GM19239 (cell line): ENCODE data around the gene PER2.

Experiments
- DNase-seq: peaks from one replicate; pipeline ENCODE4 v3.0.0; 2011; ENCODE audit warnings: low spot score; ENCODE audit not compliant: insufficient read length
- FAIRE-seq: peaks from 2 replicates; lab custom pipeline; 2011; peaks lifted over from hg19 to GRCh38; lab: Jason Lieb, UNC

Gene PER2

GRCh38 chr2:238236571-238236970 is 51.8 kb downstream of the PER2 start:
- FAIRE-seq, result no peak

DNA sequence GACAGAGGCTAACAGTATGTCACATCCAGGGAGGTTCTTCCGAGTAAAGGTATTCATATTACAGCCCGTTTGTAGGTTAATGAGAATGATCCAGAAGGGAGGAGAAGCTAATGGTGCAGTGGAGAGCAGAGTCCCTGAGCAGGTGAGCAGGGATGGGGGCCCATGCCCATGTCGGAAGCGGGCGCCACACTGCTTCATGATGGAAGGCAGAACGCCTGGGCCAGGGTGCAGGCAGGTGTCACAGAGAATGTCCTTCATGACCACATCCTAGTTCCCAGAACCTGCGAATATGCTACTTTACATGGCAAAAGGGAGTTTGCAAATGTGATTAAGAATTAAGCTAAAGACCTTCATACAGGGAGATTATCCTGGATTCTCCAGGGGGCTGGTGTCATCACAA is 52.6 kb downstream of the PER2 start:
- DNase-seq, result no peak
- FAIRE-seq, result no peak

More at GRCh38 chr2:238236571-238236970, 51.8 kb downstream of the PER2 start:
- no peak for DNase-seq

GRCh38 chr2:238235331-238235732 is 53.1 kb downstream of the PER2 start:
- no peak for DNase-seq
- FAIRE-seq, result no peak

DNA sequence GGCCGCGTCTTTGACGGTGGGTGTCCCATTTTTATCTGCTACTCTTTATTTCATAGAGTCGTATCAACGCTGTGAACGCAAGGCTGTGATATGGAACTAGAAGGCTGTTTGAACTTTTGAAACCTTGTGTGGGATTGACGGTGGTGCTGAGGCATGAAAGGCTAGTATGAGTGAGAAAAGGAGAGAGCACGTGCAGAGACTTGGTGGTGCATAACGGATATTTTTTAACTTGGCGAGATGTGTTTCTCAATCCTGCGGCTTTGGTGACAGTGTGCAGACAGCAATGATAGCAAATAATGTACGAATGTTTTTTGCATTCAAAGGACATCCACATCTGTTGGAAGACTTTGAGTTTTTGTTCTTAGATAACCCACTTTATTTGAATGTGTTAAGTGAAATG is 54.8 kb downstream of the PER2 start:
- FAIRE-seq (no peak), DNase-seq (no peak)

DNA sequence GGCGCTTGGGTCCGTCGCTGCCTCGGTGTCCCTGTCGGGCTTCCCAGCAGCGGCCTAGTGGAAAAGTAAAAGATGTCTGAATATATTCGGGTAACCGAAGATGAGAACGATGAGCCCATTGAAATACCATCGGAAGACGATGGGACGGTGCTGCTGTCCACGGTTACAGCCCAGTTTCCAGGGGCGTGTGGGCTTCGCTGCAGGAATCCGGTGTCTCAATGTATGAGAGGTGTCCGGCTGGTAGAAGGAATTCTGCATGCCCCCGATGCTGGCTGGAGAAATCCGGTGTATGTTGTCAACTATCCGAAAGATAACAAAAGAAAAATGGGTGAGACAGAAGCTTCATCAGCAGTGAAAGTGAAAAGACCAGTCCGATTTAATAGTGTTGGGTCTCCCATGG is 56.6 kb downstream of the PER2 start:
- DNase-seq (no peak), FAIRE-seq (no peak)

GRCh38 chr2:238231251-238231793 is 57.1 kb downstream of the PER2 start:
- FAIRE-seq, result peak; percentile 75
- peak; percentile 76 for DNase-seq

- FAIRE-seq, result no peak
- no peak for DNase-seq
Observed at GRCh38 chr2:238230699-238231098, 57.7 kb downstream of the PER2 start.

DNA sequence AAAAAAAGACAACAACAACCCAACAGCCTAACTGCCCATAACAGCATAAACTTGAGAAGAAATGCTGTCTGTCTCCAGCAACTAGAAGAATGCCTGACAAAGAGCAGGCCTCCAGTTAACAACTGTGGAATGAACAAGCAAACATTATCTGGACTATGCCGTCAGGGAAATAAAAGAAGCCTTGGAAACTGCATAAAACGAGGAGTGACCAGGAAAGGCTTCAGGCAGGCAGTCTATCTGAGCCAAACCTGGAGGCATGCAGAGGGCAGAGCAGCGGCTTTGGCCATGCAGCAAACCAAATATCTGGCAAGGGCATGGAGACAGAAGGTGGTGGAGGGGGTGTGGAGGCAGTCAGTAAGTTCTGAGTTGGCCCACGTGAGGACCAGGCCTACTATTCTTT is 59.7 kb downstream of the PER2 start:
- DNase-seq (no peak), FAIRE-seq (no peak)

DNA sequence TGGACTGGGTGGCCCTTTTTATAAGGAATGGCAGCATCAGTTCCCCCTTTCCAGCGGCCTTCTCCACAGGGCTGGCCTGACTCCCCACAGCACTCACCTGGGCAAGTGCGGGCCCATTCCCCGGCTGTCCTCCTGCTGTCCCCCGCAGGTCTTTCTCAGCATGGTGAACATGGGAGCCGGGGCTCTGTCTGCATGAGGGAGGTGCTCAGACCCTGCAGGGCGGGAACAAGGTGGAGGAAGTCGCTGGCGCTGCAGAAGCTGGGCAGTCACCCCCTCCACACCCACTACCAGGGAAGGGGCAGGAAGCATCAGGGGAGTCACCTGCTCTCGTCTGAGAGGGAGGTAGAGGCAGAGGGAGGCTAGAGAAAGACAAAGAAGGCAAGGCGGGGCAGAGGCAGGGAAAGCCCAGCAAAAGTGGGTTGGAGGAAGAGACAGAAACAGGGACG is 60.8 kb downstream of the PER2 start:
- FAIRE-seq (no peak), DNase-seq (no peak)

- DNase-seq (no peak), FAIRE-seq (no peak)
Observed at GRCh38 chr2:238226698-238227586, 61.5 kb downstream of the PER2 start.

GRCh38 chr2:238225911-238226697 is 62.3 kb downstream of the PER2 start:
- DNase-seq, result no peak
- FAIRE-seq, result no peak

DNA sequence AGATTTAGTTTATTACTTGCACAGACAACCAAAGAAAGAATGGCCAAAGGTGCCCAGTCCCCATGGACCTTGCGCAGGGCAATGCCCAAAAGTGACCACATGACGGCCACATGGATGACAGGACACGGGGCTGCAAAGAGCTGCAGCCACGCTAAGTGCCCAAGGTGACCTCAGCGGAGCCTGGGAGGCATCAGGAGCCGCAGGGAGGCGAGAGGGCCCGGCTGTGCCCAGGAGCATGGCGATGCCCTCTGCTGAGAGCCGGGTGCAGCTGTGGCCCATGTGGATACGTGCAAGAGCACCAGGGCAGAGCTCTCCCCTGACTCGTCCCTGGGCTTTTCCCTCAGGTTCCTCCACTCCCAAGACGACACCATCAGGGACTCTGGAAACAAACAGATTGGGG is 63.3 kb downstream of the PER2 start:
- no peak for DNase-seq
- no peak for FAIRE-seq

DNA sequence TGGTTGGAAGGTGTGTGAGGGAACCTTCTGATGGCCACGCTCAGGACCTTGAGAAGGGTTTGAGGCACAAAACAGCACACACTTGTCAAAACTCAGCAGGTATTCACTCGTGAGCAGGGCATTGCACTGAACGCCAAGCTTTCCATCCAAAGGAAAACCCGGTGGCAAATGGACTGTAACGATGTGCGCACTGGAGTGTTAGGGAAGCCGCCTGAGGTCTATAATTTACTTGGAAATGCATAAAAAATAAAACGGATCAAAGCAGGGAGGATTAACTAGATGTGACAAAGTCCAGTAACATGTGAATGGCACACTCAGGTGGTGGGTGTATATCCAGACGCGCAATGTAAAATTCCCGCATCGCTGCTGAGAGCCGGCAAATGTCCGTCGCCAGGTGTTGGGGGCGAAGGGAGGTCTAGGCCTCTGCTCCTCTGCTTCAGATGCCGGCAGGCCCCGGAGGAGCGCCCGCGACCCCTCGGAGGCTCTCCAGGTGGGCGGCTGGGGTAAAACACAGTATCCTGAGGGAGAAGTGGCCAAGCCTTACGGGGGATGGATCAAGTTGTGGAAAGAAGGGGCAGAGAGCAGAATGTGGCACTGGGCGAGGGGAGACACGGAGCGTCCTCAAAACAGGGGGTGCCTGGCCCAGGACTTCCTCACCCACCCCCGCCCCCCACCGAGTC is 63.9 kb downstream of the PER2 start:
- FAIRE-seq (no peak), DNase-seq (no peak)

DNA sequence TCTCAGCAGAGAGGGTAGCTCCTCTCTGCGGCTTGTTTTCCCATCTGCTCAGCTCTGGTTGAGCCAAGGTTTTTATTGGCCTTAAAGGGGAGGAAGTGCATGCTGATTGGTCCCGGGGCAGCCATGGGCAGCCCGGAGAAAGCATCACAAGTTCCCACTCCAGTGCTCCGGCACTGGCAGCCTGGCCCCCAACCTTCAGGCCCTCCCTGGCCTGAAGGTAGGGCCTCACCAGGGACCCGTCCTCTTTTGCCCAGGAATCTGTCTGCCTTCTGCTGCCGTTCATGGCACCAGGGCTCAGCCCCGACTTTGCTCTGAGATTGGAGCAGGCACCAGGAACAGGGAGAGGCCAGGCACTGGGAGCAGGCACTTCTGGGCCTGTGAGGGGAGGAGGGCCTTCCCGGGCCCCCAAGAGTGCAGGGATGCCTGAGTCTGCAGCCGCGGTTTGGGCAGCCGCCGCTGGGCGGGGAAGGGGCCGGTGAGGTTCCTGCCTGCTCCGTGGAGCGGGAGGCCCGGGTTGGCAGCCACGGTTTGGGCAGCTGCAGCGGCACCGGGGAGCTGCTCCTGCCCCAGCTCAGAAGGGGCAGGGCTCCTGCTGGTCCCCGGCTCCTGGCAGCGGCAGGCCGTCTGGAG is 67.4 kb downstream of the PER2 start:
- DNase-seq, result no peak
- no peak for FAIRE-seq

GRCh38 chr2:238220274-238220891 is 68.0 kb downstream of the PER2 start:
- DNase-seq (no peak), FAIRE-seq (no peak)

DNA sequence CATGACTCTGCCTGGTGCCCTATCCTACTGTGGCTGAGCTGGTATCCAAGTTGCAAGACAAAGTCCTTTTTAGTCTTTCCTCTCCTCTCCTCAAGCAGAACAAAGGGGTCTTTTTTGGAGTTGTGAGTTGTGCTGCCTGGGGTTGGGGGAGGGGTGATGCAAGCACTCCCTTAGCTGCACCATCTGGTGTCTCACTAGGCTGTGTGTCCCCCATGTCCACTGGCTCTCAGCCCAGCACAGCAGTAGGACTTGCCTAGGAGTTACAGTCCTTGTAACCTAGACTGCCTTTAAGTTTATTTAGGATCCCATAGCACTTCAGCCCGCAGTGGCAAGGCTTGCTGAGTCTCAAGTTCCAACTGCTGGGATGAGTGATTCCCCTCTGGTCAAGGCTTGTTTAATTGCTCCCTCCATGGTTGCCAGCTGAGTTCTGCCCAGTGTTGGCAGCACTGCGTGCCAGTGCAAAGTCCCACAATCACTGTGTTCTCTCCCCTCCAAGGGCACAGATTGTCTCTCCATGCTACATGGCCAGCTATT is 71.7 kb downstream of the PER2 start:
- DNase-seq (no peak), FAIRE-seq (no peak)

GRCh38 chr2:238207006-238207405 is 81.4 kb downstream of the PER2 start:
- no peak for FAIRE-seq
- DNase-seq, result no peak

GRCh38 chr2:238203973-238204683 is 84.3 kb downstream of the PER2 start:
- peak; percentile 67 for FAIRE-seq
- DNase-seq, result no peak
